HG03460 (cell line): ENCODE results near the gene STON2.

Experiments
- ATAC-seq: cut with Tn5 transposase; IDR thresholded peaks from one replicate; pipeline ENCODE4 v1.9.1; 2021; ENCODE audit not compliant: unreplicated experiment

STON2 gene

DNA sequence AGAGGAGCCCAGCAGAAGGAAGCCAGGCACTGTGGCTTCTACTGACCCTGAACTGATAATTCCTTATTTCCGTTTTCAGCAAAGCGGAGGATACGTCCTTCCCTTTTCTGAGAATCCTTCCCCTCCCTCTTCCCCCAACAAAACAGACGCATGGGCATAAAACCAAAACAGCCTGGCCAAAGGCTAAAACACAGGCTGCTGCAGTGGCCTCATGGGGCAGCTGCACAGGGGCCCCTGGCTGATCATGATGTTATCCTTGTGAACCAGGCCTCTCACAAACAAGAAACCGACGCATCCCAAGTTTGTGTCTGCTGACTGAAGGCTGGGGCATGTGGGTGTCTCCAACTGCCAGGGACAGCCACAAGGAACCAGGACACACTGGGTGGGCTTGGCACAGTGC, 23.4 kb upstream of the STON2 start:
- ATAC-seq: no peak

DNA sequence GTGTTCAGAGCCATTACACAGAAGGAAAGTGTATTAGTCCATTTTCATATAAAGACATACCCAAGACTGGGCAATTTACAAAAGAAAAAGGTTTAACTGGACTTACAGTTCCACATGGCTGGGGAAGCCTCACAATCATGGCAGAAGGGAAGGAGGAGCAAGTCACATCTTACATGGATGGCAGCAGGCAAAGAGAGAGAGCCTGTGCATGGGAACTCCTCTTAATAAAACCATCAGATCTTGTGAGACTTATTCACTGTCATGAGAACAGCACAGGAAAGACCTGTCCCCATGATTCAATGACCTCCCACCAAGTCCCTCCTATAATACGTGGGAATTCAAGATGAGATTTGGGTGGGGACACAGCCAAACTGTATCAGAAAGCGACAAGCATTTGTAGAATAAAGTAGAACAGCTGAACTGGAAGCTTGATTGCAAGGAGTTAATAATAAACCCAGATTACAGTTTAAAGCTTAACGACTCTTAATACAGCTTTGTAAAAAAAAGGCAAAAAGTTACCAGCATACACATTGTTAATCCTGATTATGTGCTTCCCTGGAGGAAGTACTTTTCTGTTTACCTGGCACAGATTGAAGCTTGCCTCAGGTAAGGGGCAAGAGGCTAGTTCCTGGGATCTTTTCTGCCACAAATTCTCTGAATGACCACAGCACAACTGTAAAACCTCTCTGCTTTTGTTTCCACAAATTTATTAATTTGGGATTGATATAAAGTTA, 18.1 kb upstream of the STON2 start:
- ATAC-seq: no peak

DNA sequence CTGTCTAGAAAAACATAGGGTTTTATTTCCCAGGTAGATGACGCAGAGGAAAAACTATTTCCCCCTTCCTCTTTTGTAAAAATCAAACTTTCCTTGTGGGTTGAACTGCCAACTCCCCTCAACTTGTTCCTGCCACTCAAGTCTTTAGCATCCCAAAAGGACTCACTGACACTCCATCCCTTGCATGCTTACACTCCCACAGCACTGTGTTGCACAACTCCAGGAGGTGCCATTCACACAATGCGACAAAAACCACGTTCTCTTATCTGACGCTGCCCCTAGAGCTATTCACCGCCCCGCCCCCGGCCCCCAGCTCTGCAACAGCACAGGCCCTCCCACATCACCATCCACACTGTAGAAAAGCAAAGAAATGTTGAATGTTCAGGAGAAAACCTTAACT, 16.9 kb upstream of the STON2 start:
- no peak for ATAC-seq

DNA sequence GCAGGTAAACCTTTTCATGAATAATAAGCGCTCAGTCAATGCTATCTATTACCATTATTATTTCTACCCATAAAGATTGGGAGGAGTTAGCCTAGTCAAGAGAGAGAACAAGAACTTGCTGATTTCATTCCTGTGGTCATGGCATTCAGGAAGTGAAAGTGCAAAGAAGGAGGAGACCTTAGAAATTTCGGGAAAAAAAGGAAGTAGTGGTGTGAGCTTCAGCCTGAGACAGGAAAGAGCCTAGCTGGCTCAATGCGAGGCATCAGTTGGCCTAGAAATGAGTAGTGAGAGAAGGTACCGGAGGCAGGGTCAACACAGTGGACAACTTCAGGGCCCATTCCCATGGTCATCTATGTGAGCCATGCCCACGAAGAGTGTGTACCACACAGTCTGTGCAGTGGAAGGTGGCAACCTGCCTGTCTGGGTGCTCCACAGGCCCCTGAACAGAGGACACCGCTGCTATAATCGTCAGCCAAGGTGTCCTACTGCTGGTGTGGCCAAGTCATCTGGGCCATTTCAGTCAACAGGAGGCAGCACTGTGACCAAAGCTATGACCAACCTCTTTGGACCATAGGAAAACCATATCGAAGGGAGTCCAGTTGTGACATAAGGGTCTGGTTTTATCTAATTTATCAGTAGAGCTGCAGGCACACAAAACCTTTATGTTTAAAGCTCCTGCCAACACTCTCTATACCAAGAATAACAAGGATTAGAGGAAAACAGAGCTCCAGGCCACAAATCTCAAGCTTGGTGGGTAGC, 16.2 kb upstream of the STON2 start:
- ATAC-seq: no peak

DNA sequence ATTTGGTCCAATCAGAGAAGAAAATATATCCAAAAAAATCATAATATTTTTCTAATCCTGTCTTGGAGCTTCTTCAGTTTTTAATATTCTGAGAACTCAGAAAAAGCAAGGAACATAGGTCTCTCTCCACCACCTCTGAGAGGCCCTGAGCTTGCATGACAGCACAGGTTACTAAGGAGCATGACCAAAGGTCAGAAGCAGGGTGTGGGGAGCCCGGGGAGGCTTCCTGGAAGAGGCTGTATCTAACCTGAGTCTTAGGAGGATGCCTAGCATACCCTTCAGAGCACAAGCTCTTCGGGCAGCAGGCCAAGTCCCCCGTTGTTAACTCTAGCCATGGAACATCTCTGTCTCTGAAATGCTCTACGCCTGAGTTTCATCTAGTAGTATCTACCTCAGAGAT, 15.7 kb upstream of the STON2 start:
- no peak for ATAC-seq

DNA sequence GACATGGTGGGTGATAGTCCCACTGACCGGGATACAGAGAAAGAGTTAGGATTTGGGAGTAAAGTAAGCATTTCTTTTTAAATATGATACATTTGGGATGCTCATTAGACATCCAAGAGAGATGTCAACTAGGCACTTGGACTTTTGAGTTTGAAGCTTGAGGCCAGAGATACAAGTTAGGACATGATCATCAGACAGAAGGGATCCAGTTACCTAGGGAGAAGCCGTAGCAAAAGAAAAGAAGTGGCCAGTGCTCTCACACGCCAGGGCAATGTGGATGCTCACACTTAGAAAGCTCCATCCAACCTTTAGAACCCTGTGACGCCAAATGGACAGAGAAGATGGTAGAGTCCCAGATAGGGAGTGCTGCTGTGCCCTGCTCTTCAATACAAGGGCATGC, 14.0 kb upstream of the STON2 start:
- ATAC-seq: no peak

DNA sequence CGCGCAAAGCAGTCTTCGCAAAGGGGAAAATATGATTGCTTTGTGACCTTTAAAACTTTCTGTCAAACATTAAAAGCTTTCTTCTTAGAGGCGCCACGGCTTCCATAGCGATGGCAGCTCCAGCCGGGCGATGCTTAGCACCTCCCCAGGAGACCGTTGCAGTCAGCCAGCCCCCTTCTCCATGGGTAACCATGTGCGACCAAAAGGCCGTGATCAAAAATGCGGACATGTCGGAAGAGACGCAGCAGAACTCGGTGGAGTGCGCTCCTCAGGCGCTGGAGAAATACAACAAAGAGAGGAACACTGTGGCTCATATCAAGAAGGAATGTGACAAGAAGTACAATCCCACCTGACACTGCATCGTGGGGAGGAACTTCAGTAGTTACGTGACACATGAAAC, 12.7 kb upstream of the STON2 start:
- ATAC-seq: no peak

DNA sequence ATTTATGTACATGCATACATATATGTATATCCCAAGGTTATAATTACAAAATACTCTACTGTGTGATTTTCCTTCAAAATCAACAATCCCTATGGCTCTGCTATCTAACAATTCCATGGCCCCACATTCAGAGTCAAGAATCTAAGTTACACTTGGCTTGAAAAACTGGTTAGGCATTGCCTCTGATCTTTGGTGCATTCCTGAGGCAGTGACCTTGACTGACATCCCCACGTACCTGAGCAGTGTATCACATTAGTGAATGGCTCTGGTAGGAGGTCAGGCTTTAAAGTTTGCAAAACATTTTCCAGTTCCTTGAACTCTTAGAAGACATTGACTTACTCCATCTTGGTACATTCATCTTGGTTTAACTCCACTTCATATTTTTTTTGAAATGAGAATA, 8.5 kb upstream of the STON2 start:
- ATAC-seq: no peak

DNA sequence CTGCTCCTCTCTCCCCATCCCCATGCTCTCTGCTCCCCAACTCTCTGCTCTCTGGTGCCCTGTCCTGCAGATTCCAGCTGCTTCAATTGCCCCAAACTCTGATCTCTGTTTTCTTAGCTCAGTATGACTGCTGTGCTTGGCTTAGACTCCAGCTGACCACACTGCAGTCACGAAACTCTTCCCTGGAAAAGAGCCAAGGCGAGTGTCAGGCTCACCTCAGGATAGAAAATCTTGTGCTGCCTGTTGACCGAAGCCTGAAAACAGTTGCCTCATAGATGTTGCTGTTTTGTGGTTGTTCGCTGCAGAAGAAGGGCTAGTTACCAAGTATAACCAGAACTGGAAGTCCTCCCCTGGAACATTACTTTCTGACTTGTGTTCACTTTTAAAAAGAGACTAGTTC, 6.7 kb upstream of the STON2 start:
- no peak for ATAC-seq

DNA sequence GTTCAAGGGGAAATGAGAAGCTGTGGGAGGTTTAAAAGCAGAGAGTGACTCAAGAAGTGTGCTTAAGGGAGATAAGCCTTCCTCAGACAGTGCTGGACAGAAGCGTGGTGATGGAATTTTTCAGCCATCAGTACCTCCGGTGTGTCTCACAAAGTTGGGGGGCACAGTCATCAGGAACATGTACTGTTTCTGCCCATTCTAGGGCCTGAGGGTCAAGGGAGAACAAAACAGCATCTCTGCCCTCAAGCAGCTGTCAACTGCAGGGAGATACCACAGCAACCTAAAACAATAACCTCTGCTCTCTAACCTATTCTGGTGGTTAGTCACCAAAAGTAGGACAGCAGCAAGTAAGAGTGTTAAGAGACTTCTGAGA, 2.0 kb upstream of the STON2 start:
- no peak for ATAC-seq

DNA sequence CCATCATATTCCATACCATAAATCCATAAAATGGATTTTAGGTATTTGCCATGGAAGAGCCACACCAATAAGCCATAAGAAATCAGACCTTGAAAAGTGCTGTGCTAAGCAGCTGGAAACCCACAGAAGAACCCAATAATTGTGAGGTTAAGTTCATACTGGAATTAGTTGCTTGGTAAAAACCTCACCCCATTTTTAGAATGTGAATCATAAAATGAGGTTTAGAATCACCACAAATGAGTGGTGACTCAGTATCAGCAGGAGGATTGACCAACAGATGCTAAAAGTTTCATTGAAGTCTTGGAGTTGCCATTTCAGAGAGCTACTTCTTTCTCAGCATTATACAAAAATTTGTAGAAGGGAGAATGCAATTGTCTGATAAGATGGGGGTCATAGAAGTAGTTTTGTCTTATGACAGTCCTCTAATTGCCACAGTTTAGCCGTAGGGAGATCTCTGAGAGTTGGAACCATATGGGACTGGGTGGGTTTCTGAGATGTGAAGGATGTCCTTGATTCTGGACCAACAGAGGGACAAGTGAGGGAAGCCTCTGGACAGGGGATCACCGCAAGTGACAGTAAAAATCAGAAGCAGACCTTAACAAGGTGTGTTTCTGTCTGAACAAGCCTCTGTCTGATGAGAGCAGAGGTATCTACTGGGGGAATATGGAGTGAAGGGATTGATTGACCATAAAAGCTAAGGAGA, 1.4 kb upstream of the STON2 start:
- no peak for ATAC-seq

DNA sequence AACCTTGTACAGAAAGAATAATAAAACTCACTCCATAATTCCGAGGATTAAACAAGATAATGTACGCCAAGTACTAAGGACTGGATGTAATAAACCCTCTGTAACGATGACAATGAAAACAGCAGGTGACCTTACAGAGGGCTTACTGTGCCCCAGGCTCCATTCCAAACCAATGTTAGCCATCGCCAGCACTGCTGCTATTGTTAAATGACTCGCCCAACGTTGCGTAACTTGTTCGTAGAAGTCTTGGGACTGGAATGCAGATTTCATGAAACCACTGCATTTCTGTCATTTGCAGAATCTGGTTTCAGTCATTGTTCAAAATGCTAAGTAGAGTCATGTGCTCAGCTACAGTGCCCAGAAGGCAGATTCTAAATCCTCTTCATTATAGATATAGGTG, 728 bp upstream of the STON2 start:
- no peak for ATAC-seq

DNA sequence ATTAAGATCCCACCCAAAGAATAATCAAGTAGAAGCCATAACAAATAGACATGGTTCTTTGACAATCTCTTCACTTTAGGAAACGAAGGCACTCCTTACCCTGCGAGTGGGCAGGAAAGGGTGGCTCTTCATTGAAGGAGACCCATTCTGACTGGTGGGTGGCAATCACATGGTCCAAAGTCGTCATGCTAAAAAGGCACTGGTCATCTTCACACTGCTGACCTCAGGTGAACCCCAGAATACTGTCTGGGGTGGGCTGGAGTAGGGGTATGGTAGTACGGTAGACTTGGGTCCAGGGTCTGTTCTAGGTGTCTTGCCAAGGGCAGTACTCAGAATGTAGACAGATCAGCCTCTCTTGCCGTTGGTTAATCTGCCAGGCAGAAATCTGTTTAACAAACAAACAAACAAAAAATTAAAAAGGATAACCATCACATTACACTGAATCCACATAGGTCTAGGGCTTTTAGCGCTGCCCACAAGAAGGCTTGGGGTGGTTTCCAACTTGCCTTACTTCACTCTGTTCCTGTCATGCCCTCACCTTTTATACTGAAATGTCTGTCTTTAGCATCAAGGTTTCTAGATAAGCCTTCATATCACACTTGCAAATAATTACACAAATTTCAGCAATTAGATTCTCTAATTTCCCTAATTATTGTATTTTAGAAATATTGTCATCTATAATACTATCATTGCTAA, 1.8 kb downstream of the STON2 start:
- ATAC-seq: no peak

DNA sequence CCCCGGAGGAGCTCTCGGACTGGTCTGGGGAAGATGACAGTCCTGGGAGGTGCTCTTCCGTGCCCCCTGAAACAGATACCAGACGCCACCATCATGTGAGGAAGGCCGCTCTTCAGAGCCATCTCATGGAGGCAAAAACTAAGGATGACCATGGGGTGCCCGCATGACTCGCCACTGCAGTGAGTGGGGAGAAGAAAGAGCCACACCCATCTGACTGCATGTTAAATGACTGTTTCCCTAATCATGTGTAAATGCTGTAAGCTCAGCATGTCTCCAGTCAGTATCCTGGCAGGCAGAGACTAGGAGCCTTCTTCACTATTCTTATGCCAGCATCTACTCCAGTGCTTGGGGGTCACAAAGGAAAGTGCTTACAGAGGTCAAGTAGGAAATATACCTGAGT, 4.0 kb downstream of the STON2 start:
- no peak for ATAC-seq

DNA sequence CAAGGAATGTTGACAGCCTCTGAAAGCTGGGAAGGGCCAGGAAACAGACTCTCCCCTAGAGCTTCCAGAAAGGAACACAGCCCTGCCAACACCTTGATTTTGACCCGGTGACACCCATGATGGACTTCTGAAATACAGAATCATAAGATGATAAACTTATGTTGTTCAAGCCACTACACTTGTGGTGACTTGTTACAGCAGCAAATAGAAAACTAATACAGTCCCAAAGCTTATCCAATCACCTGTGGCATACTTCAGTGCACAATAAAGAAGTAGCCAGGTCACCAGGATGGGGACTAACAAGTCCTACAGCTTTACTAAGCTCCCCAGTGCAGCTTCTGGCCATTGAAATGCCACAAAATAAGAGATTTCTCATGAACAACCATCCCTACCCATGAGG, 5.4 kb downstream of the STON2 start:
- ATAC-seq: no peak

DNA sequence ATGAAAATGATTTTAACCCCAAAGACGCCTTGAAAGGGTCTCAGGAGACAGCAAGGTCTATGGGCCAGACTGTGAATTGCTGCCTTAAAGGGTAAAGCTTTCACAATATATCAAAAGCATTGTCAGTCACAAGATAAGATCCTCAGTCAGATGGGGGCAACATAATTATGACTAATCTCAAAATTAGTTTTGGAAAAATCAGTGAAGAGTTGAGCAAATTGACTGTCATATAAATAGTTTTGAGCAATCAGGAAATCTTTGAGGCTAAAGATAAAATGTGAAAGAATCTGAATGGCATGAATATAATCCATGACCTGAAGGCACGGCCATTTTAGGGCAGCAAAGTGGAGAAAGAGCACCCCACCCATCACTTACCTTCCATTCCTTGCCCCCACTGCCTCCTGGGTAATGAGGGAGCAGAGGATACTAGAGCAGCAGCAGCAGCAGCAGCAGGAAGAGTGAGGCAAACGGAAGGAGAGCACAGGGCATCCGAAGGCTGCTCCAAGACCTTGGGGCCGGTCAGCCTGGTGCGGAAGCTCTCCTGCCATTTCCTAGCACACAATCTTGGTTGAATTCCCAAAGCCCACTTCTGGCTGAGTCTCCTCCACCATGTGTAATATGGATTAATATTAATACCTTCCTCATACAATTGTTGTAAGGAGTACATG, 7.0 kb downstream of the STON2 start:
- no peak for ATAC-seq

DNA sequence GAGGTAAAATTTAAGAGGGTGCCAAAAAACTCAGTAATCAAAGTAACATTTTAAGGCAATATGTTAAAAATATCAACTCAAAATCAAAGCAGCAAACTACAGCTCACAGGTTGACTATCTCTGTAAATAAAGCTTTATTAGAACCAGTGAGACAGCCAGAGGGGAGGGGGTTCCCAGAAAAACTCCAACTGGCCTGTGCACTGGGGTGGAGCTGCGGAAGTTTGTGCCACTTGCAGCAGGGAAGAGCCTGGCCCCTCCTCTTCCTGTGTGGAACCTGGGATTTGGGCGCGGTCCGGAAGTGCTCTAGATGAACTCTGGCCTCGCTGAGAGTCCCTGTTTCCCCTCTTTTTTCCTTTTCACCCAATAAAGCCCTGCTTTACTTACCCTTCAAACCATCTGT, 8.1 kb downstream of the STON2 start:
- no peak for ATAC-seq

DNA sequence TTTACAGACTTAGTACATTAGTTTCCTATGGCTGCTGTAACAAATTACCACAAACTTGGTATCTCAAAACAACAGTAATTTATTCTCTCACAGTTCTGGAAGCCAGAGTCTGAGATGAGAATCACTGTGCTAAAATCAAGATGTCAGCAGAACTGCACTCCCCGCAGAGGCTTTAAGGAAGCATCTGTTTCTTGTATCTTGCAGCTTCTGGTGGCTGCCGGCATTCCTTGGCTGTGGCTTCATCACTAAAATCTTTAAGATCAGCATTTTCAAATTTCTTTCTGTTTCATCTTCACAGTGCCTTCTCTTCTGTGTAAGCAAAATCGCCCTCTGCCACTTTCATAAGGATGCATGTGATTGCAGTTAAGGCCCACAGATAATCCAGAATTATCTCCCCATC, 9.4 kb downstream of the STON2 start:
- ATAC-seq: no peak

DNA sequence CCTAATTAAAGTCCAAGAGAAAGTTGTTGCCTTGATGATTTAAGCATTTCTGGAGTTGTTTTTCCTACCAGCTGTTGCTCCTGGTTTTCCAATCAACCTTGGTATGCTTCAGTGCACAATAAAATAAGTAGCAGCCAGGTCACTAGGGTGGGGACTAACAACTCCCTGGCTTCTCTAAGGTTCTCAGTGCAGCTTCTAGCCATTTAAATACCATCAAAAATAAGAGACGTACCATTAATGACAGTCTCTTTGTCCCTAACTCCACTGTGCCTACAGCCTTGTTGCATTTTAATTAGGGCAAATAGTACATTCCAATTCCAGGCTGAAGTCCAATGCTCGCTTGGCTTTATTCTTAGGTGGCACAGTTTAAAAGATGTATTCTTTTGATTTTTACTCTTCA, 11.8 kb downstream of the STON2 start:
- no peak for ATAC-seq

DNA sequence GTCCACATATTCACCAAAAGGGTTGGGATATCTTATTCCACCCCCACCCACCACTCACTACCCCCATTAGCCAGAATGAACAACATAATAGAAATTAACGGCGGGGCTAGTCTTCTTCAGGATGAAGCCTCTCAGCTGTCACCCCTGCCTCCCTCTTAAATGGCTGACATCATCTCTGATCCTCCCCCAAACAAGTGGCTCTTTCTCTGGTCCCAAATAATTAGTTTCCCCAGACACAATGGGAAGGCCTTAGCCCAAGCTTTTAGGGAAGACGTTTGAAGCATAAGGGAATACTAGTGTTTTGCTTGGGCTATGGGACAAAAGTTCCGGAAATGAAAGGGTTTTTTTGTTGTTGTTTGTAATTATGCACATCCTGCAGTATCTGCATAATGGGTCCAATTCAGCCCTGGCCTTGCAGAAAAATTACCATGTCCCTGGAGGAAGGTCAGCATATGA, 13.8 kb downstream of the STON2 start:
- no peak for ATAC-seq

DNA sequence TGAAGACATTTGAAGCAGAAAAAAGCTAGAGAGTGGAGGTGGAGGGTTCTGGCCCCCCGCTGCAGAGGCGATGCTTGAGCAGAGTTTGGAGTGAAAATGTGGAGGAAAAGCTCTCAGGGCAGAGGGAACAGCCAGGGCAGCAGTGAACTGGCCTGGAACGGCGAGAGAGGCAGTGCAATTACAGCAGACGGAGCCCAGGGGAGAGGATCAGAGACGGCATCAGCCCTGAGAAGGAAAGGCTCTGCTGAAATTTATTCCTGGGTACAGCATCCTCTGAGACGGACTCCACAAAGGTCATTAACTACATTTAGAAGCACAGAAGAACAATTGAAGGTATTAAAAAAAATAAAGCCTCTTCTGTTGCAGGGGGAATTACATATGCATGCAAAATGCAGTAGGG, 14.2 kb downstream of the STON2 start:
- ATAC-seq: no peak
